PC-3 (cell line): ENCODE measurements around the gene ZNF689. TPM values are rescaled to one million over a fixed set of nuclear protein-coding genes. Genes with fewer than 3 reads are reported as not detected.
"Not testable (repeated sequence)": the region's sequence is repeated elsewhere in the genome, so short reads cannot be mapped to it uniquely, and the experiment has no call there.

Experiments
- ATAC-seq: fragments of 200-7000 bp; cut with Tn5 transposase; 2 replicates; pipeline ENCODE4 v1.9.1; 2020; ENCODE audit warnings: mild to moderate bottlenecking, moderate library complexity
- BruUV-seq: library from RNA; stranded (reverse); fragments of 400-500 nt; replicated peaks from 2 replicates; lab custom pipeline; 2021; lab: Mats Ljungman, UMichigan
- CTCF ChIA-PET: fragments of 300-600 bp; sonication (Branson Sonifier 250); formaldehyde crosslinking; loops from one replicate; lab custom pipeline; 2022; ENCODE audit warnings: antibody characterized with exemption; lab: Charles Lee
- POLR2A ChIA-PET: fragments of 300-600 bp; sonication (Branson Sonifier 250); formaldehyde crosslinking; loops from one replicate; lab custom pipeline; 2022; ENCODE audit warnings: antibody characterized with exemption; ENCODE audit not compliant: unreplicated experiment; lab: Charles Lee
- DNase-seq: peaks from one replicate; pipeline ENCODE4 v3.0.0-alpha.2; 2015
- H2AFZ ChIP-seq: fragments of 300-600 bp; sonication (generic); 2 replicates; pipeline ENCODE4 v1.6.0; 2016; ENCODE audit warnings: antibody characterized with exemption, low read length
- H3F3A ChIP-seq: fragments of 300-600 bp; sonication (generic); one replicate; pipeline ENCODE4 v1.6.0; 2017; ENCODE audit warnings: antibody characterized with exemption, low read length, control low read depth, mild to moderate bottlenecking; ENCODE audit not compliant: unreplicated experiment
- H3K27ac ChIP-seq: fragments of 300-600 bp; sonication (generic); 2 replicates; pipeline ENCODE4 v1.5.1; 2016; ENCODE audit warnings: mild to moderate bottlenecking, low read length
- H3K27me3 ChIP-seq: fragments of 300-600 bp; sonication (generic); 2 replicates; pipeline ENCODE4 v1.6.1; 2016; ENCODE audit warnings: low read length, mixed read lengths
- H3K36me3 ChIP-seq: fragments of 300-600 bp; sonication (generic); 2 replicates; pipeline ENCODE4 v1.6.1; 2016; ENCODE audit warnings: low read depth, mixed run types, low read length, mixed read lengths
- H3K4me1 ChIP-seq: fragments of 300-600 bp; sonication (generic); 2 replicates; pipeline ENCODE4 v1.5.1; 2016; ENCODE audit warnings: low read length; ENCODE audit not compliant: insufficient read depth
- H3K4me2 ChIP-seq: fragments of 300-600 bp; sonication (generic); 2 replicates; pipeline ENCODE4 v1.6.0; 2016; ENCODE audit warnings: low read length
- H3K4me3 ChIP-seq: fragments of 300-600 bp; sonication (generic); 2 replicates; pipeline ENCODE4 v1.5.1; 2016; ENCODE audit warnings: mild to moderate bottlenecking, low read length, mixed read lengths
- H3K79me2 ChIP-seq: fragments of 300-600 bp; sonication (generic); 2 replicates; pipeline ENCODE4 v1.6.1; 2017; ENCODE audit warnings: low read length, mixed read lengths
- H3K9ac ChIP-seq: fragments of 300-600 bp; sonication (generic); 2 replicates; pipeline ENCODE4 v1.6.0; 2016; ENCODE audit warnings: mild to moderate bottlenecking, low read length
- H3K9me2 ChIP-seq: fragments of 300-600 bp; sonication (generic); replicated peaks from 2 replicates; pipeline ENCODE4 v1.6.1; 2016; ENCODE audit warnings: mixed run types, low read length, mixed read lengths
- H3K9me3 ChIP-seq: fragments of 300-600 bp; sonication (generic); 2 replicates; pipeline ENCODE4 v1.6.1; 2016; ENCODE audit warnings: low read length, mixed read lengths
- H4K20me1 ChIP-seq: fragments of 300-600 bp; sonication (generic); 2 replicates; pipeline ENCODE4 v1.6.1; 2016; ENCODE audit warnings: low read length, mixed read lengths
- EZH2 ChIP-seq: fragments of 300-600 bp; sonication (generic); IDR thresholded peaks from one replicate; pipeline ENCODE4 v1.6.1; 2017; ENCODE audit warnings: antibody characterized with exemption, mild to moderate bottlenecking, low read length; ENCODE audit not compliant: unreplicated experiment
- EZH2phosphoT487 ChIP-seq: fragments of 300-600 bp; sonication (generic); IDR thresholded peaks from 2 replicates; pipeline ENCODE4 v1.6.1; 2018; ENCODE audit warnings: mild to moderate bottlenecking, antibody characterized with exemption, low read length, borderline replicate concordance
- intact Hi-C: fragments of 100-400 bp; cut with micrococcal nuclease; formaldehyde crosslinking; loops from 2 replicates; pipeline ENCODE4 v1.9.0; 2023
- total RNA-seq: library from RNA; depleted of rRNA; stranded (reverse); fragments of >200 nt; gene quantifications from 2 replicates; pipeline ENCODE4 v1.2.3, GENCODE V29; 2014
- TF ChIP-seq, protein P1 (sequence below): fragments of 300-600 bp; sonication (generic); conservative IDR thresholded peaks from 2 replicates; pipeline ENCODE4 v1.5.1; 2017; ENCODE audit warnings: antibody characterized with exemption, low read depth, mild to moderate bottlenecking, low read length

The ZNF689 gene
- total RNA-seq, 1 experiment from 2014 or later, result 6.0 TPM

DNA sequence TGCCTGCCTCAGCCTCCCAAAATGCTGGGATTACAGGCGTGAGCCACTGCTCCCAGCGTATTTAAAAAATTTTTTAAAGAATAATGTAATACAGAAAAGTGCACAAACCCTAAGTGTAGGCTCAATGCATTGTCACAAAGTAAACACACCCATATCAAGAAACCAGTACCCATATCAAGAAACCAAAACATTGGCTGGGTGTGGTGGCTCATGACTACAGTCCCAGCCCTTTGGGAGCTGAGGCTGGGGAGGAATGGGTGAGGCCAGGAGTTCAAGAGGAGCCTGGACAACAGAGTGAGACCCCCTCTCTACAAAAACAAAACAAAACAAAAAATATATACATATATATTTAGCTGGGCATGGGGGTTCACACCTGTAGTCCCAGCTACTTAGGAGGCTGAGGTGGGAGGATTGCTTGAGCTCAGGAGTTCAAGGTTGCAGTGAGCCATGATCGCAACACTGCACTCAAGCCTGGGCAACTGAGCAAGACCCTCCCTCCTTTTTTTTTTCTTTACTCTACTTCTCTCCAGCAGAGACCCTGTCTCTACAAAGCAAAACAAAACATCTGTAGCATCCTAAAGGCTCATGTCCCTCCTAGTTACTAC is 31.3 kb upstream of the ZNF689 start:
- intact Hi-C loops, result no loop called here
- TF ChIP-seq, protein P1, sequence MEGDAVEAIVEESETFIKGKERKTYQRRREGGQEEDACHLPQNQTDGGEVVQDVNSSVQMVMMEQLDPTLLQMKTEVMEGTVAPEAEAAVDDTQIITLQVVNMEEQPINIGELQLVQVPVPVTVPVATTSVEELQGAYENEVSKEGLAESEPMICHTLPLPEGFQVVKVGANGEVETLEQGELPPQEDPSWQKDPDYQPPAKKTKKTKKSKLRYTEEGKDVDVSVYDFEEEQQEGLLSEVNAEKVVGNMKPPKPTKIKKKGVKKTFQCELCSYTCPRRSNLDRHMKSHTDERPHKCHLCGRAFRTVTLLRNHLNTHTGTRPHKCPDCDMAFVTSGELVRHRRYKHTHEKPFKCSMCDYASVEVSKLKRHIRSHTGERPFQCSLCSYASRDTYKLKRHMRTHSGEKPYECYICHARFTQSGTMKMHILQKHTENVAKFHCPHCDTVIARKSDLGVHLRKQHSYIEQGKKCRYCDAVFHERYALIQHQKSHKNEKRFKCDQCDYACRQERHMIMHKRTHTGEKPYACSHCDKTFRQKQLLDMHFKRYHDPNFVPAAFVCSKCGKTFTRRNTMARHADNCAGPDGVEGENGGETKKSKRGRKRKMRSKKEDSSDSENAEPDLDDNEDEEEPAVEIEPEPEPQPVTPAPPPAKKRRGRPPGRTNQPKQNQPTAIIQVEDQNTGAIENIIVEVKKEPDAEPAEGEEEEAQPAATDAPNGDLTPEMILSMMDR, result no peak
- no peak for TF ChIP-seq EZH2
- no peak for TF ChIP-seq EZH2phosphoT487

DNA sequence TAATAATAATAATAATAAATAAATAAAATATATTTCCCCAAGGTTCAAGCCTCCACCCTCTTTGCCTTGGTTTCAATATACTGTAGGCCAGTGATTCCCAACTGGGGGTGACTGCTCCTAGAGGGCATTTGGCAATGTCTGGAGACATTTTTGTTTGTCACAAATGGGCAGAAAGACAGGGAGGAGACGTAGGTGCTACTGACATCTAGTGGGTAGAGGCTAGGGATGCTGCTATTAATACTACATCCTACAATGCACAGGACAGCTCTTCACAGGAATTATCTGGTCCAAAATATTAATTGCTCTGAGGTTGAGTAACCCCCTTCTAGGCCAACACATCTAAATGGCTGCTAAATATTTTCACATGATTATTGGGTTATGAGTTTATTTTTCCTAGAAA is 27.8 kb upstream of the ZNF689 start:
- Histone ChIP-seq H3K9ac (no peak overlapping the region), H4K20me1 (no peaks in the 10 kb centered on the region), H3K4me1 (no peaks in the 10 kb centered on the region; the same call in 1 of the 2 replicates), H3F3A (no peaks in the 10 kb centered on the region), H3K9me3 (no peaks in the 10 kb centered on the region), H3K79me2 (peaks cover 13% of the 10 kb centered on the region), H3K9me2 (no peaks in the 10 kb centered on the region), H2AFZ (no peak overlapping the region), H3K27me3 (no peaks in the 10 kb centered on the region), H3K4me3 (no peak overlapping the region), H3K27ac (no peak overlapping the region), H3K36me3 (no peaks in the 10 kb centered on the region), H3K4me2 (no peak overlapping the region)
- BruUV-seq, result no TSS peak
- ATAC-seq, result peak; percentile 58
- TF ChIP-seq EZH2, result no peak
- TF ChIP-seq, protein P1, result peak; percentile 69
- ChIA-PET CTCF (interaction anchor here (0.7 kb wide), 1 partner anchor 208 kb away, joined by 3 read pairs; the partner anchor contains the start of gene DCTPP1), POLR2A (no interaction called here)
- DNase-seq, result peak; percentile 74
- intact Hi-C loops, result loop anchor here (5.0 to 10.0 kb wide), 3 partner anchors 63 to 206 kb away; partner anchors contain the start of genes DCTPP1, ZNF688 and ZNF768

More for the DNA sequence above, 31.3 kb upstream of the ZNF689 start:
- H3K9ac ChIP-seq, result no peak overlapping the region
- no peaks in the 10 kb centered on the region for H3K4me1 ChIP-seq
- no peak overlapping the region for H3K27ac ChIP-seq
- no peaks in the 10 kb centered on the region for H3K79me2 ChIP-seq
- H3K36me3 ChIP-seq, result no peaks in the 10 kb centered on the region
- no peak overlapping the region for H3K4me3 ChIP-seq
- ChIA-PET CTCF (no interaction called here), POLR2A (interaction anchor here (0.6 kb wide), 1 partner anchor 252 kb away, joined by 4 read pairs; no protein-coding TSS in a partner anchor)
- no peaks in the 10 kb centered on the region for H3K9me3 ChIP-seq
- H3K9me2 ChIP-seq, result no peaks in the 10 kb centered on the region
- no peak overlapping the region for H3K4me2 ChIP-seq
- no peak for DNase-seq
- no peaks in the 10 kb centered on the region for H3F3A ChIP-seq
- no peaks in the 10 kb centered on the region for H4K20me1 ChIP-seq
- no peak for ATAC-seq
- no TSS peak for BruUV-seq
- H3K27me3 ChIP-seq, result no peaks in the 10 kb centered on the region
- H2AFZ ChIP-seq, result no peak overlapping the region

DNA sequence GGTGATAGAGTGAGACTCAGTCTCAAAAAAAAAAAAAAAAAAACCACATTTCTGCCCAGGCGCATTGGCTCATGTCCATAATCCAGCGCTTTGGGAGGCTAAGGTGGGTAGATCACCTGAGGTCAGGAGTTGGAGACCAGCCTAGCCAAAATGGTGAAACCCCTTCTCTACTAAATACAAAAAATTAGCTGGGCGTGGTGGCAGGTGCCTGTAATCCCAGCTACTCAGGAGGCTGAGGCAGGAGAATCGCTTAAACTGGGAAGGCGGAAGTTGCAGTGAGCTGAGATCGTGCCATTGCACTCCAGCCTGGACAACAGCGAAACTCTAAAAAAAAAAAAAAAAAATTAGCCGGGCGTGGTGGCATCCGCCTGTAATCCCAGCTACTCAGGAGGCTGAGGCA is 26.9 kb upstream of the ZNF689 start:
- POLR2A ChIA-PET, H3K36me3 ChIP-seq, H3K27me3 ChIP-seq, H3K4me3 ChIP-seq, H4K20me1 ChIP-seq, H3K4me2 ChIP-seq, H3K9me3 ChIP-seq, H2AFZ ChIP-seq, H3K9ac ChIP-seq, H3K9me2 ChIP-seq, H3K27ac ChIP-seq, DNase-seq, ATAC-seq, BruUV-seq, H3K4me1 ChIP-seq, H3F3A ChIP-seq, CTCF ChIA-PET: not testable (repeated sequence)
- intact Hi-C loops, result loop anchor here (5.0 to 10.0 kb wide), 3 partner anchors 62 to 205 kb away; partner anchors contain the start of genes DCTPP1, ZNF688 and ZNF768
- peaks cover 13% of the 10 kb centered on the region for H3K79me2 ChIP-seq
